ENCODE measurements around the gene CCDC183.
"Not testable (repeated sequence)": the region's sequence is repeated elsewhere in the genome, so short reads cannot be mapped to it uniquely, and the experiment has no call there.

Gene CCDC183

GRCh38 chr9:136796238-136796774, at the start of gene CCDC183:
CCDC183 (plus strand) TSS chr9:136796338; CDS start chr9:136796398, 60 bp downstream.
- no peak for FAIRE-seq

DNA sequence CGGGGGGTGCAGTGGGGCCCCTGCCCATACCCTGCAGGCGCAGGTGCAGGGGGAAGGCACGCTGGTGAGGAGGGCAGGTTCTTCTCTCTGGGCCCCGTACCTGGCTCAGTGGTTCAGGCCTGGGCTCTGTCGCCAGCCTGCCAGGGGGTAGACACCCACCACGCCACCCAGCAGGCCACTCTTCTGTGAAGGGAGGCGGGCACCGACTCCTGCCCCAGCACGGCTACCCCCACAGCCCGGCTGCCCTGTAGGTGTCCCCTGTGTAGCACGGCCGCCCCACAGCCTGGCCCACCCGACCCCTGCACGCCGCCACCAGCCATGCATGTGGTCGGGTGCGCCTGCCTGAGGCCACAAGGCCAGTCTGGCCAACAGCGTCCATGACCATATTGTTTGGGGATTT, 49.5 kb upstream of the CCDC183 start:
- no peak for FAIRE-seq

DNA sequence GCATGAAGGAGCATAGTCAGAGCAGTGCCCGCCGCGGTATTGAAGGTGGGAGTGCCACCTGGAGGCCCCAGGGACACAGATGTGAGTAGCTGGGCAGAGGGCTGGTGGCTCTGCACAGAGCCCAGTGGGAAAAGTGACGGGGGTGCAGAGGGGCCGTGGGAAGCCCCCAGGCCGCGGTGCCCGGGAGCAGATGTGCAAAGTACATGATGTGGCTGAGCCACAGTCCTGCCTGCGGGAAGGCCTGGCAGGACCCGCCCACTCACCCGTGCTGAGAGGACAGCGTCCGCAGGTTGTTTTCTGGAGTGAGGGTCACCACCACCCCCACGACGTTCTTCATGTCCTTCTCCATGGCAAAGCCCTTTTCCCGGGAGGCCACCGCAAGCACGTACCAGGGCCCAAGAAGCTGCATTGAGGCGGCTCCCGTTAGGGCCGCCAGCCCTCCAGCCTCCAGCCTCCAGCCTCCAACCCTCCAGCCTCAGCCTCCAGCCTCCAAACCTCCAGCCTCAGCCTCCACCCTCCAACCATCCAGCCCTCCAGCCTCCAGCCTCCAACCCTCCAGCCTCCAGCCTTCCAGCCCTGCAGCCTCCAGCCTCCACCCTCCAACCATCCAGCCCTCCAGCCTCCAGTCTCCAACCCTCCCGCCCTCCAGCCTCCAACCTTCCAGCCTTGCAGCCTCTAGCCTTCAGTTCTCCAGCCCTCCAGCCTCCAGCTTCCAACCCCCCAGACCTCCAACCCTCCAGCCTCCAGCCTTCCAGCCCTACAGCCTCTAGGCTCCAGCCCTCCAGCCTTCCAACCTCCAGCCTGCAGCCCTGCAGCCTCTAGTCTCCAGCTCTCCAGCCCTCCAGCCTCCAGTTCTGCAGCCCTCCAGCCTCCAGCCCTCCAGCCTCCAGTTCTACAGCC, 48.7 kb upstream of the CCDC183 start:
- FAIRE-seq: no peak

GRCh38 chr9:136748201-136748600, 47.9 kb upstream of the CCDC183 start, which contains the start of gene LCN6:
LCN6 (minus strand) TSS chr9:136748525; CDS start chr9:136748483, 42 bp downstream.
- no peak for FAIRE-seq

DNA sequence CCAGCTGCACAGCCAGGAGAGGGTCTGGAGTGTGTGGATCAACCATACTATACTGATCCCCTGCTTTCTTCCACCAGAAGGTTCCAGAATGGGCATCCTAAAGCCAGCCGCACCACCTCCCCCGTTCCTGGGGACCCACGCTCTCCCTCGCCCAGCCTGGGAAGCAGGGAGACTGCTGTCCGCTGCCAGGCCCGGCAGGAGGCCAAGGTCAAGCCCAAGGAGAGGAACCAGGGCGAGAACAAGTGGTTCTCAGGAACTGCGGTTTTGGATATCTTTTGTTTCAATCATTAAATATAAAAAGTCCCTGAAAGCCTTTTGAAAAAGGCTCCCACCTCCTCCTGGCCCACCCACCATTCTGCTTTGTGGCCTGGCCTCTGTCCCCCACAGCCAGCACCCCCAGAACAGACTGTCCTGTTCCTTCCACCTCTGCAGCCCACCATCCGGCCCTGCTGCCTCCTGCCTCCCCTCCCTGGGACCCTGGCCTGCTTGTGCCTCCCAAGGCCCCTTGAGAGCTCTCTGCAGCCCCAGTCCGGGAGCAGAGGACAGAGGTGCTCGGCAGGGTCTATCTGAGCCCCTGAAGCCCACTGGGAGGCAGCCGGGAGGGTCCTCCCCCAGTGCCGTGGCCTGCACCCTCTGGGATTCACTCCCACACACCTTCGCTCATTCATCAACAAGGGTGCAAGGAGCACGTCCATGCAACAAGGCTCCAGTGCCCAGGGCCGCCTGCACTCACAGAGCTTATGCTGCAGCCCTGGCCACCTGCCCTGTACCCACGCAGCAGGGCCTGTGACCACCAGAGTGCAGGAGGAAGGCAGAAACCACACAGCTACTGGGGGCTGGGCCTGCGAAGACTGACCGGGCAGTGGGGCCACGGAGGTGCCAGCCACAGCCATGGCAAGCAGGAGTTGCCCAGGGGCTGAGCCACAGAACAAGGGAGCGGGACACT, 47.2 kb upstream of the CCDC183 start:
- FAIRE-seq: no peak

DNA sequence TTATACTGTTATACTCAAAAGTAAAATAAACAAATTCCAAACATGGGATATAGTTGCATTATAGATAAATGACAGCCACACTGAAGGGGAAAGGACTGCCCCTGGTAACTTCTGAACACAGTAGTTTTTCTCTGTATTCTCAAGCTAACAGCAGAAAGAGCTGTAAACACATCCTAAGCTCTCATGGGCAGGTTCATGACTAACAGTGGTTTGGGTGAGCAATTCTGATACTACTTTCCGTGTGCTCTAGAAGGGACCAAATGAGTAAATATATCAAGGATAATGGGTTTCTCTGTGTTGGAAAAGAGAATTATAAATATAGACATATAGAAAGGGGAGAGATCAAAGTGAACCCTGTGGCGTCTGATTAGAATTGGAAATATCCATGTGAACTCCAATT, 45.6 kb upstream of the CCDC183 start:
- FAIRE-seq: no peak

DNA sequence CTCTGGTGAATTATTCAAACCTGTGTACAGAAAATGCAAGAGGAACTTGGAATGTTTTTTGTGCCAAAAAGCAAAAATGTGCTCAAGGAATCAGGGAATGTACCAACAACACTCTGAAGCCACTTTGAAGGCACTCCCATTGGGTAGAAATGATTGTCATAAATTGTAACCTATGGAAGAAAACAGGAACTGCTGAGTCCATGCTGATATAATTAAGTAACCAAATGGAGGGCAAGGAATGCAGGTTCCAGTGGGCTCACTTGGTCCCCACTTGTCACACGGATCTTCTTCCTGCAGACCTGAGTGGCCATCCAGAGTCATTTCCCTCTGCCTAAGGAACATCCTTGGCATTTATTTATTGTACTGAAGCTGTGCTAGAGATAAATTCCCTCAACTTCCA, 44.9 kb upstream of the CCDC183 start:
- no peak for FAIRE-seq

DNA sequence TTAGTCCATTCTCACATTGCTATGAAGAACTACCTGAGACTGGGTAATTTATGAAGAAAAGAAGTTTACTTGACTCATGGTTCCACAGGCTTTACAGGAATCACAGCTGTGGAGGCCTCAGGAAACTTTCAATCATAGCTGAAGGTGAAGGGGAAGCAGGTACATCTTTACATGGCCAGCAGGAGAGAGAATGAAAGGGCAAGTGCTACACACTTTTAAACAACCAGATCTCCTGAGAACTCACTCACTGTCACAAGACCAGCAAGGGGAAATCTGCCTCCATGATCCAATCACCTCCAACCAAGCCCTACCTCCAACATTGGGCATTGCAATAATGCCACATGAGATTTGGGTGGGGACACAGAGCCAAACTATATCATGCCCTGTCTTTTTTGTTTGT, 44.3 kb upstream of the CCDC183 start:
- no peak for FAIRE-seq

- no peak for FAIRE-seq
Observed at GRCh38 chr9:136753371-136754058, 42.6 kb upstream of the CCDC183 start.

DNA sequence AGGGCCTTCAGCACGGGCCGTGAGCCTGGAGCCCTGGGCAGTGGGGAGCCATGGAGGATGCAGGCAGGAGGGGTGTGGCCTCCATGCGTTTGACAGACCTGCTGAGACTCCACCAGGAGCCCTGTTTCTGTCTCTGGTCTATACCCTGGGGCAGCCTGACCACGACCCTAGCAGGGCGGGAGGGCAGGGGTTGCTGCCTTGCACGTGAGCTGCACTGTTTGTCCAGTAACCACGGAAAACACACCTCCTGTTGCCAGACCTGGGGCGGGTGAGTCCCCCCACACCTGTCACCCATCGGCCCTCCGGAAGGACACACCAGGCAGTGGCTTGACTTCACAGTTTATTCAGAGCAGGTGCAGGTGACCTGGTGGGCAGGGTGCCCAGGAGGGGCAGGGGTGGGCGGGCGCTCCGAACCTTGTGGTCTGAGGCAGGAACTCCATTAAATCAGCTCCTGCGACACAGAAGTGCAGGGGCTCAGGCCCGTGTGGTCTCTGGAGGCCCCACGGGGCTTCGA, 42.0 kb upstream of the CCDC183 start:
- no peak for FAIRE-seq

DNA sequence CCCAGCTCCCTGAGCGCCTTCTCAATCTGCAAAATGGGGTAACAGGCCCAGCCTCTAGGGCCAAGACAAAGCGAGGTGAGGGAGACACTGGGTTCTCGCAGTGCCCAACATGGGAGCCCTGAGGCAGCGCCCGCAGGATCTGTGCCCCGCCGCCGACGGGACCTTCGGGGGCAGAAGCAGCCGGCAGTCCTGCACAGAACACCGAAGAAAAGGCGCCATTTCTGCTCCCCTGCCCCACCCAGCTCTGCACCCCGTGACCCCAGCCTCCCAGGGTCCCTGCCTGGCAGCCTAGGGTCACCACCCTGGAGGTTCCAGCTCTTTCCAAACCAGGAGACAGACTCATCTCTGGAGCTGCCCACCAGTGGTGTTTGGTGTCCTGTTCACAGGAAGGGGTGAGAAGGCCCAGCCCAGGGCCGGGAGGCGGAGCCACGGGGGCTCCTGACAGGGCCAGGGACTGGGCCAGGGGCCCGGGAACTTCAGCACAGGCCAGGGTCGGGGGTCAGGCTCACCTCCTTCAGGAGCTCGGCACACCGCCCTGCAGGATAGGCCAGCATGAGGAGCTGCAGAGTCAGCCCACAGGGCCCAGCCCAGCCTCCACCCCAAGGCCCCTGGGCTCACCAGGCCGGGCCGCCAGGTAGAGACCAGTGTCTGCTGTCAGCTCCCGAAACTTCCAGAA, 41.4 kb upstream of the CCDC183 start:
- no peak for FAIRE-seq

DNA sequence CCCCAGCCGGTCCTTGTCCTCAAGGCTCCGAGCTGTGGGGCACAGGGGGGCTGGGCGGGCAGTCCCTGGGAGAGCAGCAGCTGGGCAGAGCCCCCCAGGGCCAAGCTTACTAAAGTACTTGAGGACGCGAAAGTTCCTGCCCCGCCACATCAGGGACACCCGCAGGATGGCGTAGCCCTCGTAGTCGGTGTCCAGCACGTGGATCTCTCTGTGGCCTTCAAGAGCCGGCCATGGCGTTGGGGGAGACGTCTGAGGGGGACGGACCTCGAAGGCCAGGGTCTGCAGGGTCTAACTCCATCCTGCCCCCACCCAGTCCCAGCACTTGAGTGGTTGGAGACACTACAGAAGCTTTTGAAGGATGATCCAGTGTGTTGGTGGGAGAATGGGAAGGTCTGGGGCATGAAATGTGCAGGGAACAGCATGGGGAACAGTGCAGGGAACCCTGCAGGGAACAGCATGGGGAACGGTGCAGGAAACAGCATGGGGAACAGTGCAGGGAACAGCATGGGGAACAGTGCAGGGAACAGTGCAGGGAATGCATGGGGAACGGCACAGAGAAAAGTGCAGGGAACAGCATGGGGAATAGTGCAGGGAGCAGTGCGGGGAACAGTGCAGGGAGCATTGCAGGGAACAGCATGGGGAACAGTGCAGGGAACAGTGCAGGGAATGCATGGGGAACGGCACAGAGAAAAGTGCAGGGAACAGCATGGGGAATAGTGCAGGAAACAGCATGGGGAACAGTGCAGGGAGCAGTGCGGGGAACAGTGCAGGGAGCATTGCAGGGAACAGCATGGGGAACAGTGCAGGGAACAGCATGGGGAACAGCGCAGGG, 40.6 kb upstream of the CCDC183 start:
- not testable (repeated sequence) for FAIRE-seq

DNA sequence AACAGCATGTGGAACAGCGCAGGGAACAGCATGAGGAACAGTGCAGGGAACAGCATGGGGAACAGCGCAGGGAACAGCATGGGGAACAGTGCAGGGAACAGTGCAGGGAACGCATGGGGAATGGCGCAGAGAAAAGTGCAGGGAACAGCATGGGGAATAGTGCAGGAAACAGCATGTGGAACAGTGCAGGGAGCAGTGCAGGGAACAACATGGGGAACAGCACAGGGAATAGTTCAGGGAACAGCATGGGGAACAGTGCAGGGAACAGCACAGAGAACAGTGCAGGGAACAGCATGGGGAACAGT, 40.1 kb upstream of the CCDC183 start:
- FAIRE-seq: no peak

GRCh38 chr9:136756836-136757235, 39.3 kb upstream of the CCDC183 start:
- no peak for FAIRE-seq

DNA sequence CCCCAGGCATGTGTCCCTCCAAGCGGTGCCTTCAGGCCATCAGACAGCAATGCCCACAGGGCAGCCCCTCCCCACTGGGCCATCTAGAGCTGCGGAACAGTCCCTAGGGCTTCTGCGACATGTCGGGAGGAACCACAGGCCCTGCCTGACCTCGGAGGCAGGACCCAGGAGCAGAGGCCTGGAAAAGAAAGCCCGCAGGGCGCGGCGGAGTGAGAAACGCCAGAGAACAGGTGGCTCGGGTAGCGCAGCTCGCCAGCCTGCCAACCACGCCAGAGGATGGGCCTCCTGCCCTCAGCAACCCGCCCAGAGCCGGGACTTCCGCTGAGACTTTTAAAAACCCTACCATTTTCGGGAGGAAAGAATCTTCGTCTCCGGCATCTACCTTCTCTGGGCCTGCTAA, 38.8 kb upstream of the CCDC183 start:
- no peak for FAIRE-seq

DNA sequence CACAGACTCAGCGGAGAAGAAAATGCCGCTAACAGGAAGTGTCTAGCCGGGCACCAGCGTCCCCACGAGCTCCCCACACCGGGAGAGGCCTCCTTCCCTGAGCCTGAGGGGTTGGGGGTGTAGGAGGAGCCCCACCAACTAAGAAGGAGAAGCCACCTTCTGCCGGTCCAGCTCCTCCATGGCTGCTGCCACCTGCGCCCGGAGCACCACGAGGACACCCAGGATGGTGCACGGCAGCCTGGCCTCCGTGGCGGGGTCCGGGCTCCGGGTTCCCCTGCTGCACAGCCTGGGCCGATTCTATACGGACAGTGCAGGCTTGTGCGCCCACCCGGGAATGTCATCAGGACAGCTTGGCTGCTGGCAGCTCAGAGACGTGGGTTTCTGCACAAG, 38.4 kb upstream of the CCDC183 start:
- no peak for FAIRE-seq

GRCh38 chr9:136759001-136759400, 37.1 kb upstream of the CCDC183 start:
- FAIRE-seq: no peak

DNA sequence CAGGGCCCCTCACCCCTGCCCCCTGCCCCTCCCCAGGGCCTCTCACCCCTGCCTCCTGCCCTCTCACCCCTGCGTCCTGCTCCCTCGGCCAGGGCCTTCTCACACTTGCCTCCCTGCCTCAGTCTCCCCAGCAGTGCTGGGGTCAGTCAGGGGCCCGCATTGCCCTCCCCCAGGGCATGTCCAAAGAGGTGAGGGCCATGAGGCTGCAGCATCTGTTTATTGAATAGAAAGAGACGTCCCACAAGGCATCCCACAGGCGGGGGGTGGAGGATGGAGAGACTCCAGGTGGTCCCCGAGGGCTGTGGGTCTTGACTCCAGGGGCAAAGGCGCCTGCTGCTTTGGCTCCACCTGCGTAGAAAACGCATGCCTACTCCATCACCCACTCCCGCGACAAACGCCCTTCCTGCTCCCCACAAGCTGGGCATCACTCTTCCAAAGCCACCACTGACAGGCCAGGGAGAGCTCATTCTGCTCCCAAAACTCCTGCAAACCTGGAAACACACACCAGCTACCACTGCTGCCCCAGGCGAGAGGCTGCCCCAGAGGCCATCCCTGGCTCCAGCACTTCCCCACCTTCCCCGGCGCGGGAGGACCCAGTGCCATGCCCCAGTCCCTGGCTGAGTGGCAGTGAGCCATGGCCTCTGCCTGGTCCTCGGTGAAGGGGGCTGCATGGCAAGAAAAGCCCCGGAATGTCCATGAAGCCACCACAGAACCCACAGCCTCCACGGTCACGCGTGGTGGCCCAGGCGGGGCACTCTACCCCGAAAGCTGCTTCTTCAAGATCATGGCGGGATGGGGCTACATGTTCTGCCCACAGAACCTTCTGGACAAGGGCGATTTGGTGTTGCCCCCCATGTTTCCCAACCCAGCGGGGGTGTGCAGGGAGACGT, 36.5 kb upstream of the CCDC183 start:
- FAIRE-seq: no peak

DNA sequence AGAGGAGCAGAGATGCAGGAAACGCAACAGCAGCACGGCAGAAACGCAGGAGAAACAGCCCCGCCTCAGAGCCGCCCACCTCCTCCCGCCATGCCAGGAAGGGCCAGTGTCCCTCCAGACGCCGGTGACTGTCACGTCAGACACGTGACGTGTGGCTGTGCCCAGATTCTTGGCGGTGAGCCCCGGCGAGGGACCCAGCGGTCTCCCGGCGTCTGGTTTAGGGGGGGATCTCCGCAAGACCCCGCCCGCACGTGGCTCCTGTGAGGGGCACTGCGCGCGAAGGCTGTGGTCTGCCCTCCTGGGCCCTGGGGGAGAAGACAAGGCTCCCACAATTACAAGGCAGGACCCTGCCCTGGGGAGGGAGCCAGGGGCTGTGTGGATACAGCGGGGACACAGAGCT, 35.7 kb upstream of the CCDC183 start:
- FAIRE-seq: no peak
